Measurements from ENCODE around the gene APBA2.
"Not testable (repeated sequence)": the region's sequence is repeated elsewhere in the genome, so short reads cannot be mapped to it uniquely, and the experiment has no call there.

GRCh38 chr15:28848521-28848920 is 37.3 kb upstream of the APBA2 start, which contains the start of gene GOLGA6L7:
- TF ChIP-seq CTCF (IDR thresholded peaks at IDR 0.05); ZNF138 (CRISPR knock-in tag; conservative IDR thresholded peaks at IDR 0.05); USF2 (CRISPR knock-in tag; IDR thresholded peaks at IDR 0.05); GTF2I (CRISPR knock-in tag; conservative IDR thresholded peaks at IDR 0.05); TCF7 (CRISPR knock-in tag; IDR thresholded peaks at IDR 0.05; ENCODE audit: low read depth); USF1 (CRISPR knock-in tag; IDR thresholded peaks at IDR 0.05); JUN (CRISPR knock-in tag; IDR thresholded peaks at IDR 0.05); ZNF317 (CRISPR knock-in tag; IDR thresholded peaks at IDR 0.05; ENCODE audit: borderline replicate concordance, low read depth); FOXP1 (CRISPR knock-in tag; IDR thresholded peaks at IDR 0.05; ENCODE audit: borderline replicate concordance); E2F1 (CRISPR knock-in tag; IDR thresholded peaks at IDR 0.05); ATF2 (CRISPR knock-in tag; IDR thresholded peaks at IDR 0.05; ENCODE audit: borderline replicate concordance, low read depth); TP53 (CRISPR knock-in tag; IDR thresholded peaks at IDR 0.05); ZNF232 (CRISPR knock-in tag; IDR thresholded peaks at IDR 0.05): not testable (repeated sequence)
